Smooth muscle cell (in vitro differentiated cells): ENCODE results near the gene IFITM2. TPM values are rescaled to one million over a fixed set of nuclear protein-coding genes. Genes with fewer than 3 reads are reported as not detected.
A peak's percentile ranks its signal among the peaks of the same experiment; 100 is the strongest.
"Not testable (repeated sequence)": the region's sequence is repeated elsewhere in the genome, so short reads cannot be mapped to it uniquely, and the experiment has no call there.

Source experiments
- DNase-seq: peaks from one replicate; lab custom pipeline; 2025; ENCODE audit not compliant: unreplicated experiment; lab: John Stamatoyannopoulos, UW
- H2AFZ ChIP-seq: fragments of 200-600 bp; sonication (generic); 2 replicates; pipeline ENCODE4 v1.6.0; 2016; ENCODE audit warnings: antibody characterized with exemption, low read depth, mild to moderate bottlenecking
- H3F3A ChIP-seq: fragments of 200-600 bp; sonication (generic); 2 replicates; pipeline ENCODE4 v1.6.0; 2017; ENCODE audit warnings: antibody characterized with exemption, low read depth
- H3K27ac ChIP-seq: fragments of 200-600 bp; sonication (generic); 2 replicates; pipeline ENCODE4 v1.5.1; 2016; ENCODE audit warnings: low read depth, mild to moderate bottlenecking
- H3K27me3 ChIP-seq: fragments of 200-600 bp; sonication (generic); 2 replicates; pipeline ENCODE4 v1.6.1; 2016; ENCODE audit warnings: low read depth, mild to moderate bottlenecking
- H3K36me3 ChIP-seq: fragments of 200-600 bp; sonication (generic); 2 replicates; pipeline ENCODE4 v1.5.1; 2016; ENCODE audit warnings: low read depth
- H3K4me1 ChIP-seq: fragments of 200-600 bp; sonication (generic); 2 replicates; pipeline ENCODE4 v1.5.1; 2016; ENCODE audit warnings: low read depth
- H3K4me2 ChIP-seq: fragments of 200-600 bp; sonication (generic); 2 replicates; pipeline ENCODE4 v1.6.0; 2016; ENCODE audit warnings: mild to moderate bottlenecking
- H3K4me3 ChIP-seq: fragments of 200-600 bp; sonication (generic); 2 replicates; pipeline ENCODE4 v1.5.1; 2016; ENCODE audit warnings: mild to moderate bottlenecking
- H3K79me2 ChIP-seq: fragments of 200-600 bp; sonication (generic); 2 replicates; pipeline ENCODE4 v1.6.0; 2016; ENCODE audit warnings: low read depth, mild to moderate bottlenecking
- H3K9ac ChIP-seq: fragments of 200-600 bp; sonication (generic); 2 replicates; pipeline ENCODE4 v1.6.0; 2016; ENCODE audit warnings: low read depth
- H3K9me3 ChIP-seq: fragments of 200-600 bp; sonication (generic); replicated peaks from 2 replicates; pipeline ENCODE4 v1.5.1; 2016; ENCODE audit warnings: low read depth
- H4K20me1 ChIP-seq: fragments of 200-600 bp; sonication (generic); 2 replicates; pipeline ENCODE4 v1.6.0; 2016; ENCODE audit warnings: low read depth
- CTCF ChIP-seq: fragments of 200-600 bp; sonication (generic); IDR thresholded peaks from 2 replicates; pipeline ENCODE4 v1.5.1; 2017; ENCODE audit warnings: borderline replicate concordance, mild to moderate bottlenecking, antibody characterized with exemption; ENCODE audit not compliant: insufficient read depth, poor library complexity, severe bottlenecking
- WGBS: methylation state at CpG from one replicate; pipeline ENCODE4 v1.1.7; 2016; ENCODE audit warnings: low lambda C conversion rate; 5-methylcytosine and 5-hydroxymethylcytosine counted together
- polyA plus RNA-seq: library from polyadenylated mRNA; unstranded; fragments of >200 nt; fragmentation: Nextera tagmentation; extraction: Ambion mirVana; gene quantifications from 2 replicates; pipeline ENCODE4 v1.2.1, GENCODE V29; 2016
- total RNA-seq: library from RNA; depleted of rRNA; stranded (reverse); fragments of >200 nt; gene quantifications from 2 replicates; pipeline ENCODE4 v1.2.3, GENCODE V29; 2014

The IFITM2 gene
- total and polyA plus RNA-seq, 2 experiments from 2014 or later, result 210 to 1,486 TPM

- no peaks in the 10 kb centered on the region for H3K36me3 ChIP-seq
- H3K9me3 ChIP-seq, result no peaks in the 10 kb centered on the region
- no peak overlapping the region for H2AFZ ChIP-seq
- H3K4me1 ChIP-seq, result peaks cover 24% of the 10 kb centered on the region
- H3K79me2 ChIP-seq, result peaks cover 13% of the 10 kb centered on the region
- peaks cover 5% of the 10 kb centered on the region for H3F3A ChIP-seq
- H3K27me3 ChIP-seq, result no peaks in the 10 kb centered on the region
- no peak overlapping the region for H3K9ac ChIP-seq
- WGBS, result 38% methylated on average over 18 of the region's 19 CpGs
- no peak for DNase-seq
- peak; percentile 60 for TF ChIP-seq CTCF
- H3K4me3 ChIP-seq, result no peak overlapping the region
- no peak overlapping the region for H3K4me2 ChIP-seq
- H3K27ac ChIP-seq, result no peak overlapping the region
- H4K20me1 ChIP-seq, result no peaks in the 10 kb centered on the region
Measured at GRCh38 chr11:304915-305843, 2.4 kb upstream of the IFITM2 start.

GRCh38 chr11:305844-306211 is 1.8 kb upstream of the IFITM2 start:
- Histone ChIP-seq H3K9ac (no peak overlapping the region), H3K27me3 (no peaks in the 10 kb centered on the region), H3K4me1 (peaks cover 24% of the 10 kb centered on the region), H3K4me3 (no peak overlapping the region), H3K79me2 (peaks cover 13% of the 10 kb centered on the region), H3K9me3 (no peaks in the 10 kb centered on the region), H4K20me1 (no peaks in the 10 kb centered on the region), H3K4me2 (no peak overlapping the region), H3K36me3 (no peaks in the 10 kb centered on the region), H3K27ac (no peak overlapping the region), H3F3A (peaks cover 5% of the 10 kb centered on the region), H2AFZ (no peak overlapping the region)
- DNase-seq, result no peak
- 85% methylated on average over 10 of the region's 10 CpGs for WGBS
- no peak for TF ChIP-seq CTCF

- Histone ChIP-seq H3K4me3 (no peak overlapping the region), H4K20me1 (no peaks in the 10 kb centered on the region), H3K4me2 (no peak overlapping the region), H3K27me3 (no peaks in the 10 kb centered on the region), H3K27ac (no peak overlapping the region), H3K36me3 (no peaks in the 10 kb centered on the region), H3K79me2 (peaks cover 13% of the 10 kb centered on the region), H3K9me3 (no peaks in the 10 kb centered on the region), H2AFZ (no peak overlapping the region), H3K9ac (no peak overlapping the region), H3K4me1 (peaks cover 27% of the 10 kb centered on the region), H3F3A (peaks cover 5% of the 10 kb centered on the region)
- 91% methylated on average over 17 of the region's 17 CpGs for WGBS
- TF ChIP-seq CTCF, result no peak
- DNase-seq, result no peak
Measured at GRCh38 chr11:306645-307371, 808 bp upstream of the IFITM2 start.

- H3K36me3 ChIP-seq, H3K9me3 ChIP-seq, H3F3A ChIP-seq, H3K27me3 ChIP-seq, H2AFZ ChIP-seq, DNase-seq, H3K9ac ChIP-seq, H4K20me1 ChIP-seq: not testable (repeated sequence)
- 30% methylated on average over 23 of the region's 24 CpGs for WGBS
- H3K79me2 ChIP-seq, result peaks cover 14% of the 10 kb centered on the region
- peak overlapping the region; percentile 49 for H3K4me3 ChIP-seq
- H3K27ac ChIP-seq, result peak overlapping the region; percentile 23
- peak overlapping the region; percentile 88 for H3K4me2 ChIP-seq
- peaks cover 46% of the 10 kb centered on the region for H3K4me1 ChIP-seq
Measured at GRCh38 chr11:308740-309665, 1.4 kb downstream of the IFITM2 start.

GRCh38 chr11:309979-310572 is 2.5 kb downstream of the IFITM2 start:
- H2AFZ ChIP-seq, H3F3A ChIP-seq, DNase-seq, H3K9me3 ChIP-seq, H3K36me3 ChIP-seq, H3K9ac ChIP-seq, H4K20me1 ChIP-seq, H3K27me3 ChIP-seq: not testable (repeated sequence)
- peaks cover 45% of the 10 kb centered on the region for H3K4me1 ChIP-seq
- peak overlapping the region; percentile 49 for H3K4me3 ChIP-seq
- 6% methylated on average over 5 of the region's 18 CpGs for WGBS
- H3K79me2 ChIP-seq, result peaks cover 24% of the 10 kb centered on the region
- peak overlapping the region; percentile 23 for H3K27ac ChIP-seq
- peak overlapping the region; percentile 88 for H3K4me2 ChIP-seq
